ENCODE results near the gene SLC46A2.

Gene SLC46A2

DNA sequence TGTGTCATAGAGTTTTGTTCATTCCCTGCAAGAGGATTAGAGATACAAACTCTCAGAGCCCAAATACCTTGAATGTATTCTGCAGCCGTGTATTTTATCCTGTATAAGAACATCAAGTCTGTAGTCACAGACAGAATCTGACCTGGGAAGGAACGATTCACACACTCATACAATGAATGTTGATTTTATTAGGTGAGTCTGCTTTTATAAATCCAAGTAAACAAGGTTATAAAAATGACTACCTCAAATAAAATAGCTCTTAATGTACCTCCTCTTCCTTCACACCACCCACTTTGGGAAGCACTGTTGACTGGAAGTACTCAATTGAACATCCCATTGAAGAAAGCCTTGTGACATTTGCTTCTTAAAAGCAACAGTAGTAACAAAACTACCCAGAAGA, 11.9 kb downstream of the SLC46A2 start:
- no peak overlapping the region for H2AFZ ChIP-seq (ENCODE audit: low read depth)
- no peaks in the 10 kb centered on the region for H3K79me2 ChIP-seq (ENCODE audit: insufficient read depth, low read depth)
- no peak overlapping the region for H3K9ac ChIP-seq
- H4K20me1 ChIP-seq (ENCODE audit: insufficient read depth) = no peaks in the 10 kb centered on the region
- TF ChIP-seq, protein P1, sequence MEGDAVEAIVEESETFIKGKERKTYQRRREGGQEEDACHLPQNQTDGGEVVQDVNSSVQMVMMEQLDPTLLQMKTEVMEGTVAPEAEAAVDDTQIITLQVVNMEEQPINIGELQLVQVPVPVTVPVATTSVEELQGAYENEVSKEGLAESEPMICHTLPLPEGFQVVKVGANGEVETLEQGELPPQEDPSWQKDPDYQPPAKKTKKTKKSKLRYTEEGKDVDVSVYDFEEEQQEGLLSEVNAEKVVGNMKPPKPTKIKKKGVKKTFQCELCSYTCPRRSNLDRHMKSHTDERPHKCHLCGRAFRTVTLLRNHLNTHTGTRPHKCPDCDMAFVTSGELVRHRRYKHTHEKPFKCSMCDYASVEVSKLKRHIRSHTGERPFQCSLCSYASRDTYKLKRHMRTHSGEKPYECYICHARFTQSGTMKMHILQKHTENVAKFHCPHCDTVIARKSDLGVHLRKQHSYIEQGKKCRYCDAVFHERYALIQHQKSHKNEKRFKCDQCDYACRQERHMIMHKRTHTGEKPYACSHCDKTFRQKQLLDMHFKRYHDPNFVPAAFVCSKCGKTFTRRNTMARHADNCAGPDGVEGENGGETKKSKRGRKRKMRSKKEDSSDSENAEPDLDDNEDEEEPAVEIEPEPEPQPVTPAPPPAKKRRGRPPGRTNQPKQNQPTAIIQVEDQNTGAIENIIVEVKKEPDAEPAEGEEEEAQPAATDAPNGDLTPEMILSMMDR (conservative IDR thresholded peaks at IDR 0.05; ENCODE audit: low read depth, low read length) = no peak
- H3K4me1 ChIP-seq (ENCODE audit: low read depth, poor library complexity, severe bottlenecking) = no peaks in the 10 kb centered on the region
- no peaks in the 10 kb centered on the region for H3K36me3 ChIP-seq (ENCODE audit: insufficient read depth)
- H3K27ac ChIP-seq = no peak overlapping the region
- no peak overlapping the region for H3K4me3 ChIP-seq (IDR thresholded peaks at IDR 0.05; ENCODE audit: insufficient read depth, low read depth, low read length)
- no peaks in the 10 kb centered on the region for H3K27me3 ChIP-seq (ENCODE audit: insufficient read depth, low read depth)
- no peak overlapping the region for H3K4me2 ChIP-seq

DNA sequence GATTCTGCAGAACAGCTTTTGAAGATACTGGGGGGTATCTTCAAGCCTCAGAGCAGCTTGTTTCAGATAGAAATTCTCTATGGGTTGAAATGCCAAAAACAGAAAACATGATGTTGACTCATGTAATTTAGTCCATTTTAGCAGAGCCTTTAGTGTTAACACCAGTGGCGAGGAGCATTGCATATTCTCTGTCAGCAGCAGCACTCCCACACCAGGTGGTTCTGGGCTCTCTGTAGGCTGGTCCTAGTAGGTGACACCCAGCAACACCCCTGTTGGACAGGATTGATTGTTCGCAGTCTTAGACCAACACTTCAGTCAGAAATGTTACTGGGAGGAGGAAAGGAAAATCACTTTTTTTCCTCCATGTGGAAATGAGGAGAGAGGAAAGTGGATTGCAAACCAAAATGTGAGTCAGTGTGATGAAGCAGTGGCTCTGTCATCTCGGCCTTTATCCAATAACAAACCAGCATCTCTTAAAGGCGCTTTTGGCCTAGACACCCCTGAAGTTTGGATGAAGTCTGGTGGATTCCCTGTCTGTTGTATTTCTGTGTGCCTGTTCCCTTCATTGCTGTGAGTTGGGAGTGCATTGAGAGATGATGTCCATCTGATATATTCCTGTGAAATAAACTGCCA, 16.8 kb downstream of the SLC46A2 start:
- Histone ChIP-seq H4K20me1 (ENCODE audit: insufficient read depth) (no peaks in the 10 kb centered on the region), H2AFZ (ENCODE audit: low read depth) (no peak overlapping the region), H3K9ac (no peak overlapping the region), H3K27me3 (ENCODE audit: insufficient read depth, low read depth) (no peaks in the 10 kb centered on the region), H3K36me3 (ENCODE audit: insufficient read depth) (no peaks in the 10 kb centered on the region), H3K4me1 (ENCODE audit: low read depth, poor library complexity, severe bottlenecking) (no peaks in the 10 kb centered on the region), H3K4me3 (IDR thresholded peaks at IDR 0.05; ENCODE audit: insufficient read depth, low read depth, low read length) (no peak overlapping the region), H3K79me2 (ENCODE audit: insufficient read depth, low read depth) (no peaks in the 10 kb centered on the region), H3K27ac (no peak overlapping the region), H3K4me2 (no peak overlapping the region)
- TF ChIP-seq, protein P1 (conservative IDR thresholded peaks at IDR 0.05; ENCODE audit: low read depth, low read length) = no peak

DNA sequence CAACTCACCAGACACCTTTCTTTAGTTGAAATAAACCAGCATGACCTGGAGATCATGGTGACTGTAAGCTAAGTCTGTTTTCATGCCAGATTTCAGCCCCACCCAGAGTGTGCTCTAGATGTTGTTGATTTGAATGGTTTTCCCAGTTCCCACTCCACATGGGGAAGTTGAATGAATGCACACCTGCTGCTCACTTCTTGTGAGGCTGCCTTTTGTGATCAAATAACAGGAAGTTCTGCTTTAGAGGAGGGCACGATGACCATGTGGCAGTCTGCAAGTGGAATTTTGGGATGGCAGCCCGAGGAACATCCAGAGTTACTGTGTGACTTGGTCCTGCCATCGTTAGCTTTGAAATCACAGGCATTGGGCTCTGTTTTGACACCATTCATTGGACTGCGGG, 18.7 kb downstream of the SLC46A2 start:
- Histone ChIP-seq H2AFZ (ENCODE audit: low read depth) (no peak overlapping the region), H3K36me3 (ENCODE audit: insufficient read depth) (no peaks in the 10 kb centered on the region), H3K4me2 (no peak overlapping the region), H3K27ac (no peak overlapping the region), H3K27me3 (ENCODE audit: insufficient read depth, low read depth) (no peaks in the 10 kb centered on the region), H3K9ac (no peak overlapping the region), H3K4me3 (IDR thresholded peaks at IDR 0.05; ENCODE audit: insufficient read depth, low read depth, low read length) (no peak overlapping the region), H4K20me1 (ENCODE audit: insufficient read depth) (no peaks in the 10 kb centered on the region), H3K79me2 (ENCODE audit: insufficient read depth, low read depth) (no peaks in the 10 kb centered on the region), H3K4me1 (ENCODE audit: low read depth, poor library complexity, severe bottlenecking) (no peaks in the 10 kb centered on the region)
- TF ChIP-seq, protein P1 (conservative IDR thresholded peaks at IDR 0.05; ENCODE audit: low read depth, low read length) = no peak

DNA sequence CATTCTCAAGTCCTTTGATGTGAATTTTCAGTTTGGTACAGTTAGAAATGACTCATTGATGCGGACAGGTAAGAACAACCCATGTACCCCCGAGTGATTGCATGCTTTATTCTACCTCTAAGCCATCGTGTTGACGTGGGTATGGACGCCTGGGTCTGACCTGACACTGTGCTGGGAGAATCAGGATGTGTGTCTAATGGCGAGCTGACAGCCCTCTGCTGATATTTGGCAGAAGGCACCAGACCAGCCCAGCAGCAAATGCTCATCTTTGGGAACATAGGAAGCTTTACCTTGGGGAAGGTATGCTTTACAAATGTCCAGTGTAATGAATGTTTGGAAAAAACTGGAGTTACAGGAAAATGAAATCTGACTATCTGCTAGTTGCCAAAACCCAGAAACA, 20.1 kb downstream of the SLC46A2 start:
- H4K20me1 ChIP-seq (ENCODE audit: insufficient read depth) = no peaks in the 10 kb centered on the region
- H2AFZ ChIP-seq (ENCODE audit: low read depth) = no peak overlapping the region
- no peaks in the 10 kb centered on the region for H3K27me3 ChIP-seq (ENCODE audit: insufficient read depth, low read depth)
- no peaks in the 10 kb centered on the region for H3K36me3 ChIP-seq (ENCODE audit: insufficient read depth)
- H3K9ac ChIP-seq = no peak overlapping the region
- no peak overlapping the region for H3K27ac ChIP-seq
- no peaks in the 10 kb centered on the region for H3K79me2 ChIP-seq (ENCODE audit: insufficient read depth, low read depth)
- TF ChIP-seq, protein P1 (conservative IDR thresholded peaks at IDR 0.05; ENCODE audit: low read depth, low read length) = no peak
- H3K4me3 ChIP-seq (IDR thresholded peaks at IDR 0.05; ENCODE audit: insufficient read depth, low read depth, low read length) = no peak overlapping the region
- no peaks in the 10 kb centered on the region for H3K4me1 ChIP-seq (ENCODE audit: low read depth, poor library complexity, severe bottlenecking)
- H3K4me2 ChIP-seq = no peak overlapping the region
